Activated naive CD4-positive, alpha-beta T cell treated with anti-CD3 and anti-CD28 coated beads, Interleukin-2, amount 50 U/mL, for 24 hours (primary cell): ENCODE data around the gene NCF4.

Experiments
- H3K27ac Mint-ChIP-seq: one replicate; pipeline ENCODE4 v1.8.0; 2021; ENCODE audit warnings: mild to moderate bottlenecking, mixed read lengths
- H3K27me3 Mint-ChIP-seq: one replicate; pipeline ENCODE4 v1.8.0; 2021; ENCODE audit warnings: mixed read lengths
- H3K36me3 Mint-ChIP-seq: one replicate; pipeline ENCODE4 v1.8.0; 2021; ENCODE audit warnings: mixed read lengths
- H3K4me1 Mint-ChIP-seq: one replicate; pipeline ENCODE4 v1.8.0; 2021; ENCODE audit warnings: mixed read lengths
- H3K4me3 Mint-ChIP-seq: one replicate; pipeline ENCODE4 v1.8.0; 2021; ENCODE audit warnings: mild to moderate bottlenecking, mixed read lengths
- H3K9me3 Mint-ChIP-seq: one replicate; pipeline ENCODE4 v1.8.0; 2021; ENCODE audit warnings: mixed read lengths

NCF4 gene

DNA sequence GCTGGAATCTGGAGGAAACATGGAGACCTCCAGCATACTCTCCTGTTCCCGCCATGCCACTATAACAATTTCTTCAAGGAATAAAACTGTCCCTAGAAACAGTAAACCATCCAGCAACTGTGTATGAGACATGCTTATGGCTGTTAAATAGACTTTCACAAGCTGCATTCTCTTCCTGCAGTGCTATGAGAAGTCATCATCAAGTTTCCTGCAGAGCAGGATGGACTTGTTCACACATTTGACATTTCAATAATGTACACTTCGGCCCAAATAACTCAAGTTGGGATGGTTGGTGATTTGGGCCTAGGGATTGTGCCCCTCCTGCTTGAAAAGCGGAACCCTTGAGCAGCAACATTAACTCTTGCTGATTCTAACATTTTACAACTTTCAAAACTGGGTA is 32.5 kb downstream of the NCF4 start:
- H3K27ac Mint-ChIP-seq: no peak overlapping the region
- peaks cover 6% of the 10 kb centered on the region for H3K9me3 Mint-ChIP-seq
- no peak overlapping the region for H3K4me3 Mint-ChIP-seq
- no peaks in the 10 kb centered on the region for H3K4me1 Mint-ChIP-seq
- peaks cover 2% of the 10 kb centered on the region for H3K27me3 Mint-ChIP-seq
- H3K36me3 Mint-ChIP-seq: peaks cover 3% of the 10 kb centered on the region

DNA sequence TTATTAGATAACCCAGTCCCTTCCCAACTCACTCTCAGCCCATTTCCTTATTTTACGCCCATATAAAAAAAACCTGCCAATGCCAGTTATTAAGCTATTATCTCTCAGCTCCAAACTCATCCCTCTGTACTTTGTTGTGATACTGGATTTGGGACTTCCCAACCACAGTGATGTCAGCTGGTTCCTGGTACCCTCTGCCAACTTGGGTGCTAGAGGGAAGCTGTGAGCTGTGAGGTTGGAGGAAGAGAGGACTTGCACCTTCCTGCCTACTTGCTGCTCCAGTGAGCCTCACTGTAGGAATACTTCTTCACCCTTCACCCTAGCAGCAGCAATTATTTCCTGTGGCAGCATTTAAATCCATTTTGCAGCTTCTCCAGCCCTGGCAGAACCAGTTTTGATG is 33.5 kb downstream of the NCF4 start:
- Mint-ChIP-seq H3K9me3 (peaks cover 6% of the 10 kb centered on the region), H3K27me3 (peaks cover 2% of the 10 kb centered on the region), H3K27ac (peak overlapping the region; percentile 27), H3K4me1 (no peaks in the 10 kb centered on the region), H3K4me3 (no peak overlapping the region), H3K36me3 (peaks cover 3% of the 10 kb centered on the region)

DNA sequence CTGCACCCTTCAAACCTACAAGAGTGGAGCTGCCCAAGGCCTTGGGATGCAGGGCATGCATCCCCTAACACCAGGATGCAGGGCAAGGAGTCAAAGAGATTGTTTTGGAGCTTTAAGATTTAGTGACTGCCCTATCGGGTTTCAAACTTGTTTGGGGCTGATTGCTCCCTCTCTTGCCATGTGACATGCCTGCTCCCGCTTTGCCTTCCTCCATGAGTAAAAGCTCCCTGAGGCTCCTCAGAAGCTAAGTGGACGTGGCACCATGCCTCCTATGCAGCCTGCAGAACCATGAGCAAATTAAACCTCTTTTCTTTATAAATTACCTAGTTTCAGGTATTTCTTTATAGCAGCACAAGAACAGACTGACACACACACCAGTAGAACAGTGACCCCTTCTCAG is 36.8 kb downstream of the NCF4 start:
- peaks cover 3% of the 10 kb centered on the region for H3K36me3 Mint-ChIP-seq

DNA sequence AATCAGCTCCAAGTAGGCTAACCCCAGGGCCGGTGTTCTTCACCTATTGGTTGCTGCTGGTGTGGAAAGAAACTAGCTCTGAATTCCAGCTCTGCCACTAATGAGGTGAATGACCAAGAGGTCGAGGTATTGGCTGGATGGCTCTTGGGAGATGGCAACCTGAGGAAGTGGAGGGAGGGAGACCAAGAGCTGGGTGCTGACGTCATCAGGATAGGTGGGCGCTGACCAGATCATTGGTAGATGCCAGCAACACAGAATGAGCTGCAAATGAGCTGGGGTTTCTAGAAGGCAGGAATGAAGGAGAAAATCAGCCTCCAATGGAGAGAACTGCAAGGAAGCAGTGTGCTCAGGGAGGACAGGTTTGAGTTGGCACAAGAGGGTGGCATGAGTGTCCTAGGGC is 37.9 kb downstream of the NCF4 start:
- H3K36me3 Mint-ChIP-seq: peaks cover 3% of the 10 kb centered on the region
- H3K4me1 Mint-ChIP-seq: no peaks in the 10 kb centered on the region
- no peak overlapping the region for H3K4me3 Mint-ChIP-seq
- no peak overlapping the region for H3K27ac Mint-ChIP-seq
- peaks cover 12% of the 10 kb centered on the region for H3K27me3 Mint-ChIP-seq
- H3K9me3 Mint-ChIP-seq: peaks cover 6% of the 10 kb centered on the region

More for the DNA sequence above, 36.8 kb downstream of the NCF4 start:
- Mint-ChIP-seq H3K27ac (no peak overlapping the region), H3K9me3 (peaks cover 6% of the 10 kb centered on the region), H3K27me3 (peaks cover 7% of the 10 kb centered on the region), H3K4me1 (no peaks in the 10 kb centered on the region), H3K4me3 (no peak overlapping the region)

DNA sequence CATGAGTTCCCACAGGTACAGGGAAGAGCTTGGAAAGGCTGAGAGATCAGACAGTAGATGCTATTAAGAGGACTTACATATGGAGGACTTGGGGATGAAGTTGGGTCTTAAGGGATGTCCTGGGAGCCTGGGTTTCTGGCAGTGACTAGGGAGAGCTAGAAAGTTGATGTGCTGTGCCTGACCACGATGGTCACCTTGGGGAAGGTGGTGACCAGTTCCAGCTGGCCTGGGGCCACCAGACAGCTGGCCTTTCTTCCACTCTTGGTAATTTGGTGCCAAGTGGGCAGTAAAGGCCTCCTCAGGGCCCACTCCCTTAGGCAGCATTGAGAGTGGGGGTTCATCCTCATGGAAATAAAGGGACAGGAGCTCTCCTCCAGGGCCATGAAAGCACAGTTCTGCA is 38.7 kb downstream of the NCF4 start:
- Mint-ChIP-seq H3K36me3 (peaks cover 3% of the 10 kb centered on the region), H3K27ac (peak overlapping the region; percentile 1), H3K9me3 (peaks cover 6% of the 10 kb centered on the region), H3K27me3 (peaks cover 15% of the 10 kb centered on the region), H3K4me3 (no peak overlapping the region), H3K4me1 (no peaks in the 10 kb centered on the region)

DNA sequence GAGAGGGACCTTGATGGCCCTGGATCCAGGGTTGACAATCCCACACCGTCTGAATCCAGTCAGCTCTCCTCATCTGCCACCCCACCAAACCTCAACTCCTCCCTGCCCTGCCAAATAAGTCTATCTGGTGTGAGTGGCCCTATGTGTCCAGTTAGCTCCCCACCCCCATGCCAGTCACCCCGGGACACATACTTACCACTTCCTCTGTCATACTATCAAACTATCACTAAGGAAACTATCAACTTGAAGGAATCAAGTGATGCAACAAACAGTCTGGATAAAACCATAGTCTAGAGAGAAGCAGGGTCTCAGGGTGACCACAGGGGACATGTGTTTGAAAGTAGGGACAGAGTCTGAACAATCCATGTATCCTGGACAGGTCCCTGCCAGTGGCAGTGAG is 39.4 kb downstream of the NCF4 start:
- Mint-ChIP-seq H3K36me3 (no peaks in the 10 kb centered on the region), H3K27ac (no peak overlapping the region), H3K27me3 (peaks cover 21% of the 10 kb centered on the region), H3K9me3 (peaks cover 2% of the 10 kb centered on the region), H3K4me1 (no peaks in the 10 kb centered on the region), H3K4me3 (no peak overlapping the region)

DNA sequence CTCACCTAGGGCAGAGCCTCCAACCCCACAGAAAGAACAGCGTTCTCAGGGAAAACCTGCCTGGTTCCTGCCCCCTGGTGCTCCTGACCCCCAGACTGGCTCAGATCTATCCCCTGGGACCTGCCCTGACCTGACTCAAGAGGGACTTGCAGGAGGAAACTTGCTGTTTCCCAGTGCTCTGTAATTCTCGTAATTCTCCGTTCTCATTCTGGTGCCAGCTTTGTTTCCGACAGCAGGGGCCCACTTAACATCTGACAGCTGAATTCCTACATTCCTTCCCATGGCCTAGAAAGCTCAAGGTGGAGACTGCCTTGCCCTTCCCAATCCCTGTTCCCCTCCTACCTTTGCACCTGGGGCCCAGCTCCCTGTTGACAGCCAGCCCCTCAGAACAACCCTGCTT is 40.1 kb downstream of the NCF4 start:
- Mint-ChIP-seq H3K36me3 (no peaks in the 10 kb centered on the region), H3K27ac (no peak overlapping the region), H3K27me3 (peaks cover 21% of the 10 kb centered on the region), H3K4me1 (no peaks in the 10 kb centered on the region), H3K4me3 (no peak overlapping the region), H3K9me3 (no peaks in the 10 kb centered on the region)

DNA sequence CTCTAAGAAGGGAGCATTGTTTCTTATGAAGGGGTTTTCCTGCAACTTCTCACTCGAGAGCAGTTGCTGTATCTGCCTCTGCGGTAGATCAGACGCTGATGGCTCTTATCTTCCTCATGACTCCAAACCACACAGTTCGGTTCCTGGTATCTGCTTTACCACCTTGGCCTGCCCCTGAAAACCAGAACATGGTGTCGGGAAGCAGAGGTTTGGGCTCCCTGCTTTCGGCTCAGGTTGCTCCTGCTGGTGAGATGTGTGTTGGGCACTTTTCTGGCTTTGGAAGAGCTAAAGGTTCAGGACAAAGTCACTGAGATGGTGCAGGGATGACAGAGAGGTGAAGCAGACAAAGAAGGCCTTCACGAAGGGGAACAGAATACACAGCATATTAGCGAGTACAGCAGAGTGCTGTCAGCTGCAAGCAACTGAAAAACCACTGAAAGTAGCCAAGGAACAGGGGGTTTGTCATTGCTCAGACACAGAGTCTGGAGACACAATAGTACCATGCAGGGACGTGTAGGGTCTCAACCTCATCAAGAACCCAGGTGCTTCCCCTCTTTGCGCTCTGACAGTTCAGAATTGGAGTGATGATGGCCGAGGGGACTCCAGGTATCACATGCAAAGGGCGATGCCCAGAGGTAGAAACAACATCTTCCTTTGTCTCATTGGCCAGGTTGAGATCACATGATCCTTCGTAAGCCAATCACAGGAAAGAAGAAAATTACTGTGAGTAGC is 40.8 kb downstream of the NCF4 start:
- Mint-ChIP-seq H3K27ac (no peak overlapping the region), H3K36me3 (no peaks in the 10 kb centered on the region), H3K9me3 (no peaks in the 10 kb centered on the region), H3K4me3 (no peak overlapping the region), H3K4me1 (no peaks in the 10 kb centered on the region), H3K27me3 (peaks cover 25% of the 10 kb centered on the region)

DNA sequence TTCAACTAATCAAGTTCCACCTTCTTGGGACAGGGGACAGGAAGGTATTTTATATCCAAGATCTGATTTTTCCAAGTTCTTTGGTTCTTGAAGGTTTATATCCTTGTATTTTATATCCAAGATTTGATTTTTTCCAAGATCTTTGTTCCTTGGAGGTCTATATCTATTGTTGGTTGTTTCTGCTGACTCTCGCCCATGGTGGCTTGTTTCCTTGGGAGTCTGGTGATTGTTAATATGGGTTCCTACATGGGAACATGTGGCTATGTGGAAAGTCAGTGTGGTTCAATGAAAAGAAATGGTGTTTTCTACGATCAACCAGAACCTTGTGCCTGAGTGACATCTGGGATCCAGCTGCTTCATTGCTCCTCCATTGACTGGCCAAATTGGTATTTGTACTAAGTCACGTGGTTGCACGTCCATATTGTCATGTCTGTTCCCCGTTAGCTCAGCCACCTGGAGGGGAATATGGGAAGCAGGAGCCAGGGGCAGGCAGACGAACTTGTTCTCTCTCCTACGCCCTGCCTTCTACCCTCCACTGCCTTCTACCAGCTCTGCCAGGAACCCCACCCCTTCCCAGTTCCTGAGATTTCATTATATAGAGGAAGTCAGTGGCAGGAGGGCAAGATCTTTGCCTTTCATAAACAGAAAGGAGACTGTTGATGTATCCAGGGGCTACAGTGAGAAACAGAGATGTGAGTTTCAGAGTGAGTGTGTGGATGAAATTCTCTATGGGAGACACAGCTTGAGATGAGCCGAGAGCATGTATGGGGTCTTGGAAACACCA is 41.5 kb downstream of the NCF4 start:
- H3K9me3 Mint-ChIP-seq: no peaks in the 10 kb centered on the region
- no peak overlapping the region for H3K4me3 Mint-ChIP-seq
- H3K4me1 Mint-ChIP-seq: no peaks in the 10 kb centered on the region
- H3K36me3 Mint-ChIP-seq: no peaks in the 10 kb centered on the region
- H3K27me3 Mint-ChIP-seq: peaks cover 25% of the 10 kb centered on the region
- H3K27ac Mint-ChIP-seq: no peak overlapping the region

DNA sequence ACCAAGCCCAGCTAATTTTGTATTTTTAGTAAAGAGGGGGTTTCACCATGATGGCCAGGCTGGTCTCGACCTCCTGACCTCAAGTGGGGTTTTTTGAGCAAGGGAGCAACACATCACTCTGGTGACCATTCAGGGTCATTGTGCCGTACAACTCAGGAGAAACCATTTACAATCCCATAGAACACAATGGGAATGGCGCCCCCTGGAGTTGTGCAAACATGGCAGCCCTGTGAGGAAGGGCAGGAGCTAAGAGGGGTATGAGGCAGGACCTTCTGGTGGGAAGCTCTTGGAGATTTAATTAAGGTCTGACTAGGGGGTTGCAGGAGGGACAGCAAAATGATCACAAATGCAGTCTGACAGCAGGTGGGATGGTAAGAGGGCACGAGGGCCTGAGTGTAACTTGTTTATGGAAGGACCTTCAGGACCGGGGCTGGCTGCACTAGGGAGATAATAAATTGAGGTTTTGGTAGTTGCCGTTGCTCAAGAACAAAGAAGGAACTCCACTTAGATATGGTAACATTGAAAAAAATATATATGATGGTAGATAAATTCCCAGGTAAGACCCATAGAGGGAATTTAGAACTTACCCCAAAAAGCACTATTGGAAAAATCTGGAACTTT is 43.6 kb downstream of the NCF4 start:
- no peak overlapping the region for H3K27ac Mint-ChIP-seq
- H3K36me3 Mint-ChIP-seq: no peaks in the 10 kb centered on the region
- H3K27me3 Mint-ChIP-seq: peaks cover 28% of the 10 kb centered on the region
- no peaks in the 10 kb centered on the region for H3K9me3 Mint-ChIP-seq
- H3K4me3 Mint-ChIP-seq: no peak overlapping the region
- H3K4me1 Mint-ChIP-seq: no peaks in the 10 kb centered on the region

DNA sequence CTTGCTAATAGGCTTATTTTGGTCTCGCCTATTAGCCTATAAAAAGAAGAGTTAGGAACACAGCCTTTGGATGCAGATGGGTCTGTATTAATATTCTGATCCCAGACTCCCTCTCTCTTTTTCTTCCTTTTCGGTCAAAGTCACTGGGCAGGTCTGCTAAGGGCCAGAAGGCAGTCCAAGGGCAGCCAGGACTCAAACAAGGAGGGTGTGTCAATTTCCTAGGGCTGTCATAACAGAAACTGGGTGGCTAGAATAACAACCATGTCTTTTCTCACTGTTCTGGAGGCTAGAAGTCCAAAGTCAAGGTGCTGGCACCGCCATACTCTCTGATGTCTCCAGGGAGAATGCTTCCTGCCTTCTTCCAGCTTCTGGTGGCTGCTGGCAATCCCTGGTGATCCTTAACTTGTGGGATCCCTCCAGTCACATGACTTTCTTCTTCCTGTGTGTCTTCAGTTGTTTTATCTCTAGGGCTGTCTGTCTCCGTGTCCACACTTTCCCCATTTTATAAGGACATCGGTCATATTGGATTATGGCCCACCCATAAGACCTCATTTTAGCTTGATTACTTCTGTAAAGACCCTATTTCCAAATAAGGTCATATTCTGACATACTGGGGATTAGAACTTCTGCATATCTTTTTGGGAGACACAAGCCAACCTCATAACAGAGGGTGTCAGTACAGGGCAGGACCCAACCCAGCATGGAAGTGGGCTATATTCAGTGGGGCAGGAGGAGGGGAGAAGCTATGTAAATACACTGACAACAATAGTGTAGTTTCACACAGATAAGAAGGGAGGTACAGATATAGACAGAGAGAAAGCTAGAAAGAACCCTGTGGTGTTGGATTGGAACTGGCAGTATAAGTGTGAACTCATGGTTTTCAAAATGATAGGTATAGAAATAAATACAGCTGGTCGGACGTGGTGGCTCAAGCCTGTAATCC is 46.7 kb downstream of the NCF4 start:
- Mint-ChIP-seq H3K4me1 (no peaks in the 10 kb centered on the region), H3K27me3 (peaks cover 25% of the 10 kb centered on the region)

DNA sequence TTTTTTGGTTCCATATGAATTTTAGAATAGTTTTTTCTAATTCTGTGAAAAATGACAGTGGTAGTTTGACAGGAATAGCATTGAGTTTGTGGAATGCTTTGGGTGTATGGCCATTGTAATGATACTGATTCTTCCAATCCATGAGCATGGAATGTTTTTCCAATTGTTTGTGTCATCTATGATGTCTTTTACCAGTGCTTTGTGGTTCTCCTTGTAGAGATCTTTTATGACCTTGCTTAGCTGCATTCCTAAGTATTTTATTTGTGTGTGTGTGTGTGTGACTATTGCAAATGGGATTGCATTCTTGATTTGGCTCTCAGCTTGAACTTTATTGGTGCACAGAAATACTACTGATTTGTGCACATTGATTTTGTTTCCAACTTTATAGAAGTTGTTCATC is 49.7 kb downstream of the NCF4 start:
- H3K27me3 Mint-ChIP-seq: peaks cover 11% of the 10 kb centered on the region
- no peak overlapping the region for H3K4me3 Mint-ChIP-seq
- no peaks in the 10 kb centered on the region for H3K36me3 Mint-ChIP-seq

More for the DNA sequence above, 46.7 kb downstream of the NCF4 start:
- Mint-ChIP-seq H3K9me3 (no peaks in the 10 kb centered on the region), H3K36me3 (no peaks in the 10 kb centered on the region), H3K27ac (no peak overlapping the region), H3K4me3 (no peak overlapping the region)

DNA sequence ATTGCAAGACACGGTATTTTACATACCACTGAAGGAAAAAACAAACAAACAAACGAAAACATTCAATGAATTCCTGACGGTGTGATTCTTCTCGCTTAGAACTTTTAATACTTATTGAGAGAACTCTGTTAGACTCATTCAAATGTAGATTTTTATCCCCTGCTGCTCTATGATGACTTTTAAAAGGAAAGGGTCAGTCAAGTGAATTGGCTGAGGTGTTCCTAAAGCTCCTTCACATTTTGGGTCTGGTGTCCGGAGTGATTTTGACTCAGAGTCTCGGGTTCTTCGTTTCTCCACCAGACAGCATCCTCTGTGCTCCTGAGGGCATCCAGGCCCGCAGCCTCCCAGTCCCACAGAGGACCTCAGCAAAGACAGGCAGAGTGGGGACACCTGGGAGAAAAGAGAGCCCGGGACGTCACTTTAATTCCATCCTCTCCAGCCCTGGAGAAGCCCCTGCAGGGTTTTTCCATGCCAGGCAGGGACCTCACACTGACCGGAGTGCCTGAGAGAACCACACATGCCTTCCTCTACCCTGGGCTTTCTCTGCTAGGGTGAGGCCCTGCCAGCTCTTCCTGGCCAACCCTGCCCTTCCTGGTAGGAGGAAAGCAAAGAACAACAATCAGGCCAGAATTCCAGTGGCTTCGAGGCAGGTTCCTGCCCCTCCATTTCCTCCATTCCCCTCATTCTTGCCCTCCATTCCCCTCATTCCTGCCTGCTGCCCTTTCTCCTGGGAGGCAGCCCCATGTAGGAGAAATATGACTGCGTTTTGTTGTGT is 51.3 kb downstream of the NCF4 start:
- Mint-ChIP-seq H3K27me3 (peaks cover 8% of the 10 kb centered on the region), H3K36me3 (no peaks in the 10 kb centered on the region), H3K4me1 (no peaks in the 10 kb centered on the region), H3K4me3 (no peak overlapping the region), H3K9me3 (no peaks in the 10 kb centered on the region), H3K27ac (no peak overlapping the region)

More for the DNA sequence above, 49.7 kb downstream of the NCF4 start:
- no peaks in the 10 kb centered on the region for H3K4me1 Mint-ChIP-seq
- H3K27ac Mint-ChIP-seq: no peak overlapping the region
- H3K9me3 Mint-ChIP-seq: no peaks in the 10 kb centered on the region

DNA sequence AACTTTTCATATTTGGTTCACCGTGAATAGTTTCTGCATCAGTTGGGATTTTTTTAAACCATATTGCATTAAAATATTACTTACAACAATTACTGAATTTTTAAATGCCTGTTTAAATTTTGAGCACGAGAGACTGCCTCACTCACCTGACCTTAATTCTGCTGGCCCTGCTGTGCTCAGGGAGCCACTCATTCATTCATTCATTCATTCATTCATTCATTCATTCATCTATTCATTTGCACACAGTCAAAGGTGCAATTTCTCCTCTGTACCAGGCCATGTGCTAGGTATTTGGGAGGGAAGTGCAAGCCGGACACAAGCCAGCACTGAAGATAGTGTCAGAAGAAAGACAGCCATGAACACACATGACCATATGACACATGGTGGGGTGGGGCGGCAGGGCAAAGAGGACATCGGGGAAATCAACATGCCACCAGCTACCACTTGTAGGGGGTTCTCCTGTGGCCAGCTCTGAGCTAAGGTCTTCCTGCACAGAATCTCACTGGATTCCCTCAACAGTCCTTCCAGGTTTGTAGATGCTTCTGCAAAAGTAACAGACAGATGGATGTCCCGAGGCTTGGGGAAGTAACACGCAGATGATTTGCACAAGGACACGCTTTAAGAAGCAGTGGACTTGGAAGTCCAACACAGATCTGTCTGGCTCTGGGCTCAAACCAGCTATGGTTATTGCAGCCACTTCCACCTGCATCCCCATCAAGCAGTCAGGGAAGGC is 52.1 kb downstream of the NCF4 start:
- Mint-ChIP-seq H3K36me3 (no peaks in the 10 kb centered on the region), H3K27me3 (peaks cover 10% of the 10 kb centered on the region), H3K4me1 (no peaks in the 10 kb centered on the region), H3K27ac (no peak overlapping the region), H3K4me3 (no peak overlapping the region), H3K9me3 (no peaks in the 10 kb centered on the region)
